Heart left ventricle (tissue), 16 donors: ENCODE data around the gene FHIP1A. TPM values are rescaled to one million over a fixed set of nuclear protein-coding genes. Genes with fewer than 3 reads are reported as not detected.

Experiments used
- ATAC-seq, 4 donors: fragments of 200-7000 bp; cut with Tn5 transposase; one replicate each; pipeline ENCODE4 v1.9.1; 2020 to 2022; ENCODE audit warnings: moderate library complexity in 4 of 4, mild to moderate bottlenecking in 3 of 4, moderate number of reproducible peaks in 1 of 4
- DNase-seq, 5 donors: peaks; one replicate each; pipeline ENCODE4 v3.0.0-alpha.2; 2020
- H3K27ac ChIP-seq, 12 donors: fragments of 200-600 bp; sonication (generic) in 4 of 12; one replicate each; pipeline versions ENCODE4 v1.5.0 to v1.8.0; 2016 to 2022; ENCODE audit warnings: mild to moderate bottlenecking in 2 of 12
- H3K27me3 ChIP-seq, 9 donors: fragments of 200-600 bp; sonication (generic) in 2 of 9; one replicate each; pipeline versions ENCODE4 v1.5.1 to v1.8.0; 2016 to 2022; ENCODE audit warnings: mild to moderate bottlenecking in 3 of 9
- H3K36me3 ChIP-seq, 9 donors: fragments of 200-600 bp; sonication (generic) in 2 of 9; one replicate each; pipeline versions ENCODE4 v1.5.0 to v1.8.0; 2018 to 2022; ENCODE audit warnings: mild to moderate bottlenecking in 2 of 9
- H3K4me1 ChIP-seq, 12 donors: fragments of 200-600 bp; sonication (generic) in 4 of 12; one replicate each; pipeline versions ENCODE4 v1.5.0 to v1.8.0; 2016 to 2022; ENCODE audit warnings: mild to moderate bottlenecking in 3 of 12
- H3K4me3 ChIP-seq, 12 donors: fragments of 200-600 bp; sonication (generic) in 4 of 12; one replicate each; pipeline versions ENCODE4 v1.5.0 to v1.8.0; 2017 to 2022; ENCODE audit warnings: mild to moderate bottlenecking in 9 of 12, moderate library complexity in 4 of 12
- H3K9me3 ChIP-seq, 12 donors: fragments of 200-600 bp; sonication (generic) in 4 of 12; one replicate each; pipeline versions ENCODE4 v1.5.0 to v1.8.0; 2016 to 2022; ENCODE audit warnings: mild to moderate bottlenecking in 1 of 12
- CTCF ChIP-seq, 12 donors: fragments of 200-600 bp; sonication (generic) in 4 of 12; IDR thresholded peaks; one replicate each; pipeline versions ENCODE4 v1.5.0 to v1.8.0; 2018 to 2022; ENCODE audit warnings: antibody characterized with exemption in 12 of 12, mild to moderate bottlenecking in 5 of 12
- POLR2A ChIP-seq, 2 donors: fragments of 450-650 bp; IDR thresholded peaks; one replicate each; pipeline ENCODE4 v1.6.1; 2017; ENCODE audit warnings: antibody characterized with exemption in 2 of 2, mild to moderate bottlenecking in 2 of 2, moderate library complexity in 2 of 2
- WGBS, 4 donors: extraction: QIAGEN DNeasy Blood & Tissue Kit in 2 of 4; methylation state at CpG; one replicate each; pipeline versions ENCODE4 v1.1.5 to v1.1.7; 2013 to 2018; 5-methylcytosine and 5-hydroxymethylcytosine counted together
- intact Hi-C, 10 donors: fragments of 100-400 bp; cut with DNase I; formaldehyde crosslinking; loops; one replicate each; pipeline versions ENCODE4 v1.11.1 to v1.14.2; 2022
- long read RNA-seq, 3 donors: library from polyadenylated mRNA; unstranded; transcript quantifications; one replicate each; pipeline ENCODE4 v2.0.0, GENCODE V29; 2020 to 2021
- polyA plus RNA-seq, 2 donors: library from polyadenylated mRNA; stranded (reverse); fragments of 200-250 nt; gene quantifications; one replicate each; pipeline ENCODE4 v1.2.3, GENCODE V29; 2013
- total RNA-seq, 9 donors: library from RNA; depleted of rRNA in 2 of 9; stranded (reverse); fragments of >200 nt in 2 of 9; fragmentation: NEBNext Ultra II Directional in 3 of 9; extraction: Animal tissue kit (Norgen Biotek cat#: 25700) in 3 of 9; gene quantifications; one replicate each; pipeline versions ENCODE4 v1.1.0 to v1.2.4, GENCODE V29; 2016 to 2023
- donor health status: ischemic (EF 13 %, LVEDD 7.1; RV severe dilation, severe dysfunction).
- donor health status: healthy with polysubstance abuse.
- donor health status: DM: no; HTN: yes; CAD: no.
- donor health status: DM: no; HTN: no; CAD: no.
- donor health status: ischemic (EF 25% LVEDD 6.9; RV normal size, moderate dysfunction).
- donor health status: ischemic (EF 25% LVEDD 5.7; RV mildly dilated, moderate dysfunction).
- donor health status: healthy.
- donor health status: DM: yes; HTN: yes; CAD: no.
- donor health status: ischemic (EF 35%, LVEDD 5.7; RV mildly dilated, moderate dysfunction).
- donor health status: nonischemic (EF 11% LVEDD 7.7; RV severe dilation, severe dysfunction).
- donor health status: DM: yes; HTN: yes; CAD: no.
- donor health status: PGD.
- donor health status: ischemic (EF 29% LVEDD 5.4; RV normal size, mild dysfunction).
- donor health status: nonischemic (EF 23%, LVEDD 6.1; RV moderate dilation, normal function).

FHIP1A gene
- 10 to 100 TPM; 14.5 to 32.0 (median 23.6) TPM for total RNA-seq
- 1 to 10 TPM; 3.7 to 9.1 TPM for polyA plus RNA-seq
- long read RNA-seq, donor 1, partial matches to known transcripts, result 2 of 2 reads
- long read RNA-seq, donor 1, other reads (novel, unspliced or antisense), result 0 of 2 reads
- long read RNA-seq, donor 2, full-length matches to known transcripts, result 1 of 4 reads
- long read RNA-seq, donor 2, partial matches to known transcripts, result 2 of 4 reads
- long read RNA-seq, donor 2, other reads (novel, unspliced or antisense), result 1 of 4 reads
- long read RNA-seq, donor 3, partial matches to known transcripts, result 2 of 2 reads
- long read RNA-seq, donor 3, other reads (novel, unspliced or antisense), result 0 of 2 reads

- intact Hi-C loops, result no loop called here
- peak within 1 kb of the TSS; percentile 33 to 75 (median 63) for H3K4me3 ChIP-seq
- TF ChIP-seq POLR2A (IDR thresholded peaks at IDR 0.05), result no peak
- peak in 4 of 12 donors; percentile 5 to 13 (median 9) for TF ChIP-seq CTCF (IDR thresholded peaks at IDR 0.05)
- H3K4me1 ChIP-seq, result peaks cover 0 to 28% (median 9%) of the 10 kb centered on the region in 12 donors
- H3K36me3 ChIP-seq, result no peaks in the 10 kb centered on the region
- ATAC-seq (peak; percentile 63 to 88 (median 83)), DNase-seq (peak; percentile 52 to 86 (median 69))
- peaks cover 0 to 25% (median 0%) of the 10 kb centered on the region in 9 donors for H3K27me3 ChIP-seq
- peak within 1 kb of the TSS in 11 of 12 donors; percentile 18 to 77 (median 59) for H3K27ac ChIP-seq
- 1 to 9% (median 5%) methylated on average over 25 to 84 of the region's 84 CpGs for WGBS, 4 donors
- H3K9me3 ChIP-seq, result no peaks in the 10 kb centered on the region
Observed at GRCh38 chr4:151408630-151409469, at the start of gene FHIP1A. TSS of gene FHIP1A (plus strand) at chr4:151409176. CDS start at chr4:151566260, 157,084 bp downstream.

GRCh38 chr4:151359576-151359975 is 49.4 kb upstream of the FHIP1A start:
- Histone ChIP-seq H3K4me1 (peaks cover 0 to 4% (median 0%) of the 10 kb centered on the region in 12 donors), H3K4me3 (no peak overlapping the region), H3K9me3 (no peaks in the 10 kb centered on the region), H3K36me3 (no peaks in the 10 kb centered on the region), H3K27me3 (no peaks in the 10 kb centered on the region), H3K27ac (no peak overlapping the region)
- intact Hi-C loops, result no loop called here
- WGBS, 4 donors, result 72 to 78% (median 74%) methylated on average over 4 of the region's 4 CpGs
- no peak for DNase-seq
- ATAC-seq, result no peak
- no peak for TF ChIP-seq CTCF (IDR thresholded peaks at IDR 0.05)
- no peak for TF ChIP-seq POLR2A (IDR thresholded peaks at IDR 0.05)

GRCh38 chr4:151361126-151361525 is 47.9 kb upstream of the FHIP1A start:
- H3K4me1 ChIP-seq, result peaks cover 0 to 4% (median 0%) of the 10 kb centered on the region in 12 donors
- ATAC-seq (no peak), DNase-seq (no peak)
- no peaks in the 10 kb centered on the region for H3K9me3 ChIP-seq
- H3K4me3 ChIP-seq, result no peak overlapping the region
- no peak overlapping the region for H3K27ac ChIP-seq
- H3K36me3 ChIP-seq, result no peaks in the 10 kb centered on the region
- no peak for TF ChIP-seq CTCF (IDR thresholded peaks at IDR 0.05)
- TF ChIP-seq POLR2A (IDR thresholded peaks at IDR 0.05), result no peak
- H3K27me3 ChIP-seq, result no peaks in the 10 kb centered on the region
- WGBS, 4 donors, result 91 to 98% (median 94%) methylated on average over 2 of the region's 2 CpGs
- intact Hi-C loops, result loop anchor here in 9 of 10 donors (5.0 to 10.0 kb wide), 6 partner anchors 34 to 1024 kb away; partner anchors contain the start of genes PRSS48 (in 3 of the 9) and SH3D19 (in 1 of the 9)

- H3K4me1 ChIP-seq, result peaks cover 0 to 4% (median 0%) of the 10 kb centered on the region in 12 donors
- intact Hi-C loops, result loop anchor here (1.0 to 10.0 kb wide), 11 partner anchors 35 to 1023 kb away; partner anchors contain the start of genes PRSS48 (in 8 of the 10) and SH3D19 (in 1 of the 10)
- TF ChIP-seq POLR2A (IDR thresholded peaks at IDR 0.05) (no peak), CTCF (IDR thresholded peaks at IDR 0.05) (no peak)
- no peaks in the 10 kb centered on the region for H3K36me3 ChIP-seq
- no peaks in the 10 kb centered on the region for H3K27me3 ChIP-seq
- no peak overlapping the region for H3K4me3 ChIP-seq
- no peak for DNase-seq
- H3K27ac ChIP-seq, result no peak overlapping the region
- WGBS, 4 donors, result 86 to 88% (median 87%) methylated on average over 13 of the region's 13 CpGs
- no peaks in the 10 kb centered on the region for H3K9me3 ChIP-seq
- ATAC-seq, result no peak
Observed at GRCh38 chr4:151361966-151362365, 47.0 kb upstream of the FHIP1A start.
